PFSK-1 (cell line): Measurements from ENCODE around the gene USP20.

Source experiments
- POLR2AphosphoS5 ChIP-seq: IDR thresholded peaks from 2 replicates; pipeline ENCODE4 v1.6.1; 2012; ENCODE audit warnings: low read depth, mild to moderate bottlenecking, control low read depth, low read length, moderate library complexity
- SIN3A ChIP-seq: IDR thresholded peaks from 2 replicates; pipeline ENCODE4 v1.6.1; 2012; ENCODE audit warnings: mild to moderate bottlenecking, low read length, moderate library complexity, borderline replicate concordance; ENCODE audit not compliant: insufficient read depth
- TAF1 ChIP-seq: IDR thresholded peaks from 2 replicates; pipeline ENCODE4 v1.6.1; 2012; ENCODE audit warnings: low read length, control low read depth, borderline replicate concordance; ENCODE audit not compliant: insufficient read depth

DNA sequence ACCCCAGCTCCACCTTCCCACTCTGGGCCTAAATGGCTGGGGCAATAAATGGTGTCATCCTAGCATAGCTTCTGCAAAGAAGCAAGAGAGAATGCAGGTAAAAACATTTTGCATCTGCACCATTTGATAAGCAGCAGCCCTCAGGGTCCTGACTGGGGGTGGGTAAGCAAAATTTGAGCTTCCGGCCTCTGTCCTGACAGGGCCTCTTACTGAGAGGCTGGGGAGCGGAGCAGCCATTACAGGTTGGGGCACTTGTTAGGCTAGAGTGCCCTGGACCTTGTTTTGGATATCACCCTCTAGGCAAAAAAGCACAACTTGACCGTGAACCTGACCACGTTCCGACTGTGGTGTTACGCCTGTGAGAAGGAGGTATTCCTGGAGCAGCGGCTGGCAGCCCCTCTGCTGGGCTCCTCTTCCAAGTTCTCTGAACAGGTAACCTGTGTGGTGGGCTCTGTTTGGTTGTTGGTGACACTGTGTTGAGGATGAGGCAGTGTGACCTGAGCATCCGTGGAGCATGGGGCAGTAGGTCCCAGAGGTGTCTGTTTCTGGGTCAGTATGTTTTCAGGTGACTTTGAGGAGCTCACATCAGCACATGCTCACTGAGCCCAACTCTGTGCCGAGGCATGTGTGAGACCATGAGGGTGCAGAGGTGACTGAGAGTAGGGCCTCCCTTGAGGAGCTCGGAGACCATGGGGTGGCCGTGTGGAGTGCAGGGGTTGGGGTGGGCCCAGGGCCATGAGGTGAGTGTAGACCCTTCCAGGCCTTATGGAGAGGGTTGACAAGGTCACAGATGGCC, 23.1 kb downstream of the USP20 start:
- no peak for TF ChIP-seq TAF1
- TF ChIP-seq POLR2AphosphoS5 = no peak
- TF ChIP-seq SIN3A = no peak
